ENCODE results near the gene TUBB6.

- TF ChIP-seq POLR2A (IDR thresholded peaks at IDR 0.05), result no peak
- TF ChIP-seq, protein P1, sequence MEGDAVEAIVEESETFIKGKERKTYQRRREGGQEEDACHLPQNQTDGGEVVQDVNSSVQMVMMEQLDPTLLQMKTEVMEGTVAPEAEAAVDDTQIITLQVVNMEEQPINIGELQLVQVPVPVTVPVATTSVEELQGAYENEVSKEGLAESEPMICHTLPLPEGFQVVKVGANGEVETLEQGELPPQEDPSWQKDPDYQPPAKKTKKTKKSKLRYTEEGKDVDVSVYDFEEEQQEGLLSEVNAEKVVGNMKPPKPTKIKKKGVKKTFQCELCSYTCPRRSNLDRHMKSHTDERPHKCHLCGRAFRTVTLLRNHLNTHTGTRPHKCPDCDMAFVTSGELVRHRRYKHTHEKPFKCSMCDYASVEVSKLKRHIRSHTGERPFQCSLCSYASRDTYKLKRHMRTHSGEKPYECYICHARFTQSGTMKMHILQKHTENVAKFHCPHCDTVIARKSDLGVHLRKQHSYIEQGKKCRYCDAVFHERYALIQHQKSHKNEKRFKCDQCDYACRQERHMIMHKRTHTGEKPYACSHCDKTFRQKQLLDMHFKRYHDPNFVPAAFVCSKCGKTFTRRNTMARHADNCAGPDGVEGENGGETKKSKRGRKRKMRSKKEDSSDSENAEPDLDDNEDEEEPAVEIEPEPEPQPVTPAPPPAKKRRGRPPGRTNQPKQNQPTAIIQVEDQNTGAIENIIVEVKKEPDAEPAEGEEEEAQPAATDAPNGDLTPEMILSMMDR (IDR thresholded peaks at IDR 0.05), result no peak
Measured at GRCh38 chr18:12326711-12327460, 18.8 kb downstream of the TUBB6 start.

All from right lobe of liver (tissue), 4 donors.